ENCODE measurements around the gene CRYAA.

Gene CRYAA

GRCh38 chr21:43194303-43195120 lies 25.7 kb downstream of the CRYAA start:
- no peak overlapping the region for H3K4me2 ChIP-seq (ENCODE audit: low read depth, low read length)

GRCh38 chr21:43195121-43196021 lies 26.6 kb downstream of the CRYAA start:
- DNase-seq, result no peak
- no peak overlapping the region for H3K9ac ChIP-seq (ENCODE audit: low read length)
- no peaks in the 10 kb centered on the region for H3K36me3 ChIP-seq (replicated peaks; ENCODE audit: insufficient read depth, low read length)
- H3K27ac ChIP-seq (ENCODE audit: low read length), result no peak overlapping the region
- no peaks in the 10 kb centered on the region for H3K79me2 ChIP-seq (ENCODE audit: low read length)
- no peak overlapping the region for H3K4me3 ChIP-seq (ENCODE audit: low read length)
- H4K20me1 ChIP-seq (ENCODE audit: insufficient read depth, low read length), result no peaks in the 10 kb centered on the region
- TF ChIP-seq EZH2 (optimal IDR thresholded peaks at IDR 0.05; ENCODE audit: low read depth, low read length), result no peak
- TF ChIP-seq CTCF (IDR thresholded peaks at IDR 0.05; ENCODE audit: low read length), result no peak
- TF ChIP-seq EZH2phosphoT487 (IDR thresholded peaks at IDR 0.05; ENCODE audit: low read length), result no peak
- H3K4me1 ChIP-seq (ENCODE audit: low read length), result no peaks in the 10 kb centered on the region
- H3K27me3 ChIP-seq (replicated peaks; ENCODE audit: insufficient read depth, low read length), result peaks cover 30% of the 10 kb centered on the region; the same call in 1 of the 2 replicates
- H3K9me2 ChIP-seq (replicated peaks; ENCODE audit: insufficient read depth, low read length), result no peaks in the 10 kb centered on the region
- no peak overlapping the region for H2AFZ ChIP-seq (ENCODE audit: low read length)
- no peaks in the 10 kb centered on the region for H3F3A ChIP-seq (ENCODE audit: insufficient read depth, low read length)
- H3K9me3 ChIP-seq (replicated peaks; ENCODE audit: insufficient read depth, low read length), result no peaks in the 10 kb centered on the region
- H3K4me2 ChIP-seq (ENCODE audit: low read depth, low read length), result no peak overlapping the region

More at GRCh38 chr21:43194303-43195120, 25.7 kb downstream of the CRYAA start:
- no peaks in the 10 kb centered on the region for H3K36me3 ChIP-seq (replicated peaks; ENCODE audit: insufficient read depth, low read length)
- no peak for DNase-seq
- no peak overlapping the region for H3K27ac ChIP-seq (ENCODE audit: low read length)
- H3K9me2 ChIP-seq (replicated peaks; ENCODE audit: insufficient read depth, low read length), result no peaks in the 10 kb centered on the region
- H3F3A ChIP-seq (ENCODE audit: insufficient read depth, low read length), result no peaks in the 10 kb centered on the region
- no peak overlapping the region for H2AFZ ChIP-seq (ENCODE audit: low read length)
- TF ChIP-seq EZH2 (optimal IDR thresholded peaks at IDR 0.05; ENCODE audit: low read depth, low read length) (no peak), CTCF (IDR thresholded peaks at IDR 0.05; ENCODE audit: low read length) (no peak), EZH2phosphoT487 (IDR thresholded peaks at IDR 0.05; ENCODE audit: low read length) (no peak)
- H3K27me3 ChIP-seq (replicated peaks; ENCODE audit: insufficient read depth, low read length), result peaks cover 32% of the 10 kb centered on the region
- no peaks in the 10 kb centered on the region for H3K79me2 ChIP-seq (ENCODE audit: low read length)
- no peaks in the 10 kb centered on the region for H3K9me3 ChIP-seq (replicated peaks; ENCODE audit: insufficient read depth, low read length)
- H3K9ac ChIP-seq (ENCODE audit: low read length), result no peak overlapping the region
- no peaks in the 10 kb centered on the region for H3K4me1 ChIP-seq (ENCODE audit: low read length)
- no peak overlapping the region for H3K4me3 ChIP-seq (ENCODE audit: low read length)
- H4K20me1 ChIP-seq (ENCODE audit: insufficient read depth, low read length), result no peaks in the 10 kb centered on the region

GRCh38 chr21:43196826-43197225 lies 28.0 kb downstream of the CRYAA start:
- no peaks in the 10 kb centered on the region for H4K20me1 ChIP-seq (ENCODE audit: insufficient read depth, low read length)
- no peak overlapping the region for H3K27ac ChIP-seq (ENCODE audit: low read length)
- no peak overlapping the region for H3K4me2 ChIP-seq (ENCODE audit: low read depth, low read length)
- H3K79me2 ChIP-seq (ENCODE audit: low read length), result no peaks in the 10 kb centered on the region
- H3K9me3 ChIP-seq (replicated peaks; ENCODE audit: insufficient read depth, low read length), result no peaks in the 10 kb centered on the region
- no peak overlapping the region for H3K9ac ChIP-seq (ENCODE audit: low read length)
- no peak for DNase-seq
- TF ChIP-seq CTCF (IDR thresholded peaks at IDR 0.05; ENCODE audit: low read length), result no peak
- TF ChIP-seq EZH2 (optimal IDR thresholded peaks at IDR 0.05; ENCODE audit: low read depth, low read length), result no peak
- no peak for TF ChIP-seq EZH2phosphoT487 (IDR thresholded peaks at IDR 0.05; ENCODE audit: low read length)
- H3K4me1 ChIP-seq (ENCODE audit: low read length), result no peaks in the 10 kb centered on the region
- no peak overlapping the region for H2AFZ ChIP-seq (ENCODE audit: low read length)
- H3K27me3 ChIP-seq (replicated peaks; ENCODE audit: insufficient read depth, low read length), result peaks cover 26% of the 10 kb centered on the region; the same call in 1 of the 2 replicates
- no peaks in the 10 kb centered on the region for H3K36me3 ChIP-seq (replicated peaks; ENCODE audit: insufficient read depth, low read length)
- H3K9me2 ChIP-seq (replicated peaks; ENCODE audit: insufficient read depth, low read length), result no peaks in the 10 kb centered on the region
- no peak overlapping the region for H3K4me3 ChIP-seq (ENCODE audit: low read length)
- H3F3A ChIP-seq (ENCODE audit: insufficient read depth, low read length), result no peaks in the 10 kb centered on the region
